Smooth muscle cell (in vitro differentiated cells): Measurements from ENCODE around the gene HOXA7. TPM values are rescaled to one million over a fixed set of nuclear protein-coding genes. Genes with fewer than 3 reads are reported as not detected.

ENCODE experiments used
- DNase-seq: peaks from one replicate; lab custom pipeline; 2025; ENCODE audit not compliant: unreplicated experiment; lab: John Stamatoyannopoulos, UW
- H2AFZ ChIP-seq: fragments of 200-600 bp; sonication (generic); 2 replicates; pipeline ENCODE4 v1.6.0; 2016; ENCODE audit warnings: antibody characterized with exemption, low read depth, mild to moderate bottlenecking
- H3F3A ChIP-seq: fragments of 200-600 bp; sonication (generic); 2 replicates; pipeline ENCODE4 v1.6.0; 2017; ENCODE audit warnings: antibody characterized with exemption, low read depth
- H3K27ac ChIP-seq: fragments of 200-600 bp; sonication (generic); 2 replicates; pipeline ENCODE4 v1.5.1; 2016; ENCODE audit warnings: low read depth, mild to moderate bottlenecking
- H3K27me3 ChIP-seq: fragments of 200-600 bp; sonication (generic); 2 replicates; pipeline ENCODE4 v1.6.1; 2016; ENCODE audit warnings: low read depth, mild to moderate bottlenecking
- H3K36me3 ChIP-seq: fragments of 200-600 bp; sonication (generic); 2 replicates; pipeline ENCODE4 v1.5.1; 2016; ENCODE audit warnings: low read depth
- H3K4me1 ChIP-seq: fragments of 200-600 bp; sonication (generic); 2 replicates; pipeline ENCODE4 v1.5.1; 2016; ENCODE audit warnings: low read depth
- H3K4me2 ChIP-seq: fragments of 200-600 bp; sonication (generic); 2 replicates; pipeline ENCODE4 v1.6.0; 2016; ENCODE audit warnings: mild to moderate bottlenecking
- H3K4me3 ChIP-seq: fragments of 200-600 bp; sonication (generic); 2 replicates; pipeline ENCODE4 v1.5.1; 2016; ENCODE audit warnings: mild to moderate bottlenecking
- H3K79me2 ChIP-seq: fragments of 200-600 bp; sonication (generic); 2 replicates; pipeline ENCODE4 v1.6.0; 2016; ENCODE audit warnings: low read depth, mild to moderate bottlenecking
- H3K9ac ChIP-seq: fragments of 200-600 bp; sonication (generic); 2 replicates; pipeline ENCODE4 v1.6.0; 2016; ENCODE audit warnings: low read depth
- H3K9me3 ChIP-seq: fragments of 200-600 bp; sonication (generic); replicated peaks from 2 replicates; pipeline ENCODE4 v1.5.1; 2016; ENCODE audit warnings: low read depth
- H4K20me1 ChIP-seq: fragments of 200-600 bp; sonication (generic); 2 replicates; pipeline ENCODE4 v1.6.0; 2016; ENCODE audit warnings: low read depth
- WGBS: methylation state at CpG from one replicate; pipeline ENCODE4 v1.1.7; 2016; ENCODE audit warnings: low lambda C conversion rate; 5-methylcytosine and 5-hydroxymethylcytosine counted together
- polyA plus RNA-seq: library from polyadenylated mRNA; unstranded; fragments of >200 nt; fragmentation: Nextera tagmentation; extraction: Ambion mirVana; gene quantifications from 2 replicates; pipeline ENCODE4 v1.2.1, GENCODE V29; 2016
- total RNA-seq: library from RNA; depleted of rRNA; stranded (reverse); fragments of >200 nt; gene quantifications from 2 replicates; pipeline ENCODE4 v1.2.3, GENCODE V29; 2014
- TF ChIP-seq, protein P1 (sequence below): fragments of 200-600 bp; sonication (generic); IDR thresholded peaks from 2 replicates; pipeline ENCODE4 v1.5.1; 2017; ENCODE audit warnings: borderline replicate concordance, mild to moderate bottlenecking, antibody characterized with exemption; ENCODE audit not compliant: insufficient read depth, poor library complexity, severe bottlenecking

The HOXA7 gene
- total and polyA plus RNA-seq, 2 experiments from 2014 or later: 0.72 to 1.2 TPM

DNA sequence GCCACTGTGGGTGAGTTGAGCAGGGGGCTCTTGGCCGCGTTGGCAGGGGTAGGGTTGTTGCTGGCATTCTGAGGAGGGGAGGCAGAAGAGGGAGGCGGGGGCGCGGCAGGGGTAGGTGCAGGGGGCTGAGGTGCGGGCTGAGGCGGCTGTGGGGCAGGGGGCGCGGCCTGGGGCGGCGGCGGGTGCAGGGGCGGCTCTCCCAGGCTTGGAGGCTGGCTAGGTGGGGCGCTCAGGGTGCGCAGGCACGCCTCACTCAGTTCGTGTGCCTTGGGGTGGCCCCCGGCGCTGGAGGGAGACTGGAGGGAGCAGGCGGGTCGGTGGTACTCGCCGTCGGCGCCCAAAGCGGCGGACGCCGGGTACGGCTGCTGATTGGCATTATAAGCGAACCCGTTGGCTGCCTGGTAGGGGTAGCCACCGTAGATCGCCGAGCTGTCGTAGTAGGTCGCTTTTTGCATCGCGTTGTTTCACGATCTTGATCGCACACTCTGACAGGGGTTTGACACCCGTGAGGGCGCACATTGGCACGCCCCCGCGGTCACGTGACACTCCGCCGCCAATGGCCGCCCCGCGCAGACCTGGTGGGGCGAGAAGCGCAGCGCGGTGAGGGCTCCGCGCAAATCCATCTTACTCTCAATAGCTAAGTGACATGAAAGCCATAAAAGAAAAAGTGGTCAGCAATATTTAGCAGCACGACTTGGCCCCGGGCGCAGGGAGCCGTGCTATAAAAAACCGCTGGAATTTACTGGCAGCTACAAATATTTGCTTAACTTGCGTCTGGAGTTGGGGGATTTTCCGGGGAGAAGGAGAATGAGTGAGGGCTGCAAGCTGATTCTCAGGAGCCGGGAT is 46.1 kb downstream of the HOXA7 start:
- H3K79me2 ChIP-seq: no peaks in the 10 kb centered on the region
- peak overlapping the region; percentile 24 for H3K4me3 ChIP-seq

DNA sequence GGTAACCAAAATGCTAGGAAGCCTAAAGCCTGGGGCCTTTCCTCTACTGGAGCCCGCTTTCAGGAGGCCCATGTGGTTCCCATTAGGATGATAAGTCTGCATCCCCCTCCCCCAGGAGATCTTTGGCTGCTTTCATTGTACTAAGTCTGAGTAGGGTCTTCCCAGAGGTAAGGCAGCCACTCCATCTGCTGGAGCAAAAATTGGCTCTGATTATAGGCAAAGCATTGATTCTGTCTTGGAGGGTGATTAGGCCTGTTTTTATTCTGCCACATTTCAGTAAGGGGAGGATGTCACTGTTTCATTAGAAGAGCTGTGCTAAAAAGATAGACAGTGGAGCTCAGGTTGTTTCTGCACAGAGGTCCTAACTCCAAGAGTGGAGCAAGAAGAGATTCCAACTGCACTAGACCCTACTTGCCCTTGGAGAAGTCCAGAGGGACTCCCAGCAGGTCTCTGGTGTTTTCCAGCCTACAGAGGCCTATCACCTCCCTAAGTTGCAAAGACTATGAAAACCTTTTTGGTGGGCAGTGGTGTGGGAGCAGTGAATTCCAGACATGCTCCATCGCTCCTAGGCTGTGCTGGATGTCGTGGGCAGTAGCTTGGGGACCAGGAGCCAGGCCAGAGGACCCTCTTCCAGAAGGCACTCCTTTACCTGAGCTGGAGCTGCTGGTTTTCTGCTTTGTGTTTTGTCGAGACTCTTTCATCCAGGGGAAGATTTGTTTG is 46.8 kb downstream of the HOXA7 start:
- no peak overlapping the region for H3K9ac ChIP-seq
- no peak overlapping the region for H3K27ac ChIP-seq
- no peak overlapping the region for H2AFZ ChIP-seq
- H3F3A ChIP-seq: no peaks in the 10 kb centered on the region
- peaks cover 12% of the 10 kb centered on the region for H4K20me1 ChIP-seq
- H3K36me3 ChIP-seq: no peaks in the 10 kb centered on the region
- TF ChIP-seq, protein P1, sequence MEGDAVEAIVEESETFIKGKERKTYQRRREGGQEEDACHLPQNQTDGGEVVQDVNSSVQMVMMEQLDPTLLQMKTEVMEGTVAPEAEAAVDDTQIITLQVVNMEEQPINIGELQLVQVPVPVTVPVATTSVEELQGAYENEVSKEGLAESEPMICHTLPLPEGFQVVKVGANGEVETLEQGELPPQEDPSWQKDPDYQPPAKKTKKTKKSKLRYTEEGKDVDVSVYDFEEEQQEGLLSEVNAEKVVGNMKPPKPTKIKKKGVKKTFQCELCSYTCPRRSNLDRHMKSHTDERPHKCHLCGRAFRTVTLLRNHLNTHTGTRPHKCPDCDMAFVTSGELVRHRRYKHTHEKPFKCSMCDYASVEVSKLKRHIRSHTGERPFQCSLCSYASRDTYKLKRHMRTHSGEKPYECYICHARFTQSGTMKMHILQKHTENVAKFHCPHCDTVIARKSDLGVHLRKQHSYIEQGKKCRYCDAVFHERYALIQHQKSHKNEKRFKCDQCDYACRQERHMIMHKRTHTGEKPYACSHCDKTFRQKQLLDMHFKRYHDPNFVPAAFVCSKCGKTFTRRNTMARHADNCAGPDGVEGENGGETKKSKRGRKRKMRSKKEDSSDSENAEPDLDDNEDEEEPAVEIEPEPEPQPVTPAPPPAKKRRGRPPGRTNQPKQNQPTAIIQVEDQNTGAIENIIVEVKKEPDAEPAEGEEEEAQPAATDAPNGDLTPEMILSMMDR: no peak
- no peaks in the 10 kb centered on the region for H3K9me3 ChIP-seq
- no peaks in the 10 kb centered on the region for H3K79me2 ChIP-seq
- 78% methylated on average over 4 of the region's 4 CpGs for WGBS
- H3K4me2 ChIP-seq: no peak overlapping the region
- H3K27me3 ChIP-seq: peaks cover 100% of the 10 kb centered on the region
- H3K4me3 ChIP-seq: no peak overlapping the region
- H3K4me1 ChIP-seq: peaks cover 11% of the 10 kb centered on the region
- DNase-seq: no peak

More for the DNA sequence above, 46.1 kb downstream of the HOXA7 start:
- TF ChIP-seq, protein P1: no peak
- Histone ChIP-seq H3K4me2 (peak overlapping the region; percentile 80), H3K27ac (no peak overlapping the region), H4K20me1 (peaks cover 18% of the 10 kb centered on the region), H3K9ac (no peak overlapping the region), H3K9me3 (no peaks in the 10 kb centered on the region), H3K36me3 (no peaks in the 10 kb centered on the region), H3K27me3 (peaks cover 100% of the 10 kb centered on the region), H2AFZ (no peak overlapping the region), H3K4me1 (peaks cover 11% of the 10 kb centered on the region), H3F3A (no peaks in the 10 kb centered on the region)
- WGBS: 6% methylated on average over 50 of the region's 66 CpGs
- no peak for DNase-seq

DNA sequence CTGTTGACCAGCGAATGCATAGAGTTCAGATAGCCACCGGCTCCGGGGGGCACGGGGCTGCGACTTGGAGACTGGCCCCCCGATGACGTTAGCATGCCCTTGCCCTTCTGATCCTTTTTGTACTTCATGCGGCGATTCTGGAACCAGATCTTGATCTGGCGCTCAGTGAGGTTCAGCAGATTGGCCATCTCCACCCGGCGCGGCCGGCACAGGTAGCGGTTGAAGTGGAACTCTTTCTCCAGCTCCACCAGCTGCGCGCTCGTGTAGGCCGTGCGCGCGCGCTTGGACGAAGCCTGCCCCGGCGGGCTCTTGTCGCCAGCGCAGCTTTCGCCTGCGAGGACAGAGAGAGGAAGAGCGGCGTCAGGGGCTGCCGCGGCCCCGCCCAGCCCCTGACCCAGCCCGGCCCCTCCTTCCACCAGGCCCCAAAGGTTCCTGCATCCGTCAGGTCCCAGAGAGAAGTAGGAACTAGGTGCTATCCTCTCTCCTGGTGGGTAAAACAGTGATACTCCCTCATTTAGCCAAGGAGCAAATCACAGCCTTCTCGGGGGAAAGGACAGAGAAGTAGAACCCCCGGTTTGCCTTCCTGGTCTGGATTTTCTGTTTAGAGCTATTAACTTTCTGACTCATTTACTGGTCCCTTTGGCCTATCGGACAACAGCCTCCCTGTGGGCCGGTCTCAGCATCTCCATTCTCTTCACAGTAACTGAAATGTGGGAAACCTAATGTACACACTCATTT is 47.9 kb downstream of the HOXA7 start:
- no peak for DNase-seq
- Histone ChIP-seq H3K4me1 (peaks cover 11% of the 10 kb centered on the region), H3K27me3 (peaks cover 100% of the 10 kb centered on the region), H4K20me1 (peaks cover 12% of the 10 kb centered on the region), H3K9me3 (no peaks in the 10 kb centered on the region), H3K27ac (no peak overlapping the region), H3K4me2 (peak overlapping the region; percentile 75), H3F3A (no peaks in the 10 kb centered on the region), H3K4me3 (peak overlapping the region; percentile 10), H3K36me3 (no peaks in the 10 kb centered on the region), H3K79me2 (no peaks in the 10 kb centered on the region), H2AFZ (no peak overlapping the region), H3K9ac (no peak overlapping the region)
- WGBS: 2% methylated on average over 36 of the region's 41 CpGs
- TF ChIP-seq, protein P1: no peak
